NCI-H1092 treated with DMSO at 0.1 percent for 48 hours (cell line): ENCODE data around the gene ATP9B.
"Not testable (repeated sequence)": the region's sequence is repeated elsewhere in the genome, so short reads cannot be mapped to it uniquely, and the experiment has no call there.

ENCODE experiments used
- DNase-seq: peaks from one replicate; lab custom pipeline; 2025; lab: John Stamatoyannopoulos, UW

Gene ATP9B

DNA sequence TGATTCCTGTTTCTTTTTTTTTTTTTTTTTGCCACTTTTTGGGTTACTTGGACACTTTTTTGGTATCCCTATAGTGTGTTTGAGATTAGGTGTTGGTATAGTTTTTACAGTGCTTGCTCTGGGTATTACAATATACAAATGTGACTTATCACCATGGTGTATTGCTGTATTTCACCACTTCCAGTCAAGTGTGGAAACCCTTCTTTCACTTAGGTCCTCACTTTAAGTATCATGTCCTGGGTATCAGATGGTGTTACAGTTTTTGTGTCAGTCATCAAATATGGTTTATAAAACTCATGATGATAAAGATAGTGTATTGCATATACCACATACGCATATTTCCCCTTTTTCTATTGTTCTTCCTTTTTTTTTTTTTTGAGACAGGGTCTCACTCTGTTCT is 1.8 kb downstream of the ATP9B start:
- no peak for DNase-seq

DNA sequence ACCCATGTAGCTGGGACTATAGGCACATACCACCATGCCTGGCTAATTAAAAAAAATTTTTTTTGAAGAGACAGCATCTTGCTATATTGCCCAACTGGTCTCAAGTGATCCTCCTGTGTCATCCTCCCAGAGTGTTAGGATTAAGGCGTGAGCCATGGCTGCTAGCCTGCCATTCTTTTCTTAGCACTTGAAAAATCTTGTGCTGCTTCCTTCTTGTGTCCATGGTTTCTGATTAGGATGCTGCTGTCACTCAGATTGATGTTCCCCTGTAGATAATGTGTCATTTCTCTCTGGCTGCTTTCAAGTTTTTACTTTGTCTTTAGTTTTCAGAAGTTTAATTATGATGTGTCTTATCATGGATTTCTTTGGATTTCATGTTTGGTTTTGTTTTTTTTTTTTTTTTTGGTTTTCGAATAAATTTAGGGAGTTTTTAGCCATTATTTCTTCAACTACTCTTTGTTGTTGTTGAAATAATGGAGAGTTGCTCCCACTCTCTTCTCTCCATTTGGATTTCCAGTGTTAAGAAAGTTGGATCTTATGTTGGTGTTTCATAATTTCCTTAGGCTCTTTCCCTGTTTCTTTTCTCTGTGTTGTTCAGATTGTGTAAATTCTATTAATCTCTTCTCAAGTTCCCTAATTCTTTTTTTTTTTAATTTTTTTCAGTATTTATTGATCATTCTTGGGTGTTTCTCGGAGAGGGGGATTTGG is 2.5 kb downstream of the ATP9B start:
- DNase-seq = no peak

DNA sequence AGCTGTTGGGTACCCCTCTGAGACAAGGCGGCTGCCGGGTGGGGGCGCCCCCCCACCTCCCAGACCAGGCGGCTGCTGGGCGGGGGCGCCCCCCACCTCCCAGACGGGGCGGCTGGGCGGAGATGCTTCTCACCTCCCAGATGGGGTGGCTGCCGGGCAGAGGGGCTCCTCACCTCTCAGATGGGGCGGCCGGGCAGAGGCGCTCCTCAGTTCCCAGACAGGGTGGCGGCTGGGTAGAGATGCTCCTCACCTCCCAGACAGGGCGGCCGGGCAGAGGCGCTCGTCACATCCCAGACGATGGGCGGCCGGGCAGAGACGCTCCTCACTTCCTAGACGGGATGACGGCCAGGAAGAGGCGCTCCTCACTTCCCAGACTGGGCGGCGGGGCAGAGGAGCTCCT is 3.5 kb downstream of the ATP9B start:
- not testable (repeated sequence) for DNase-seq

DNA sequence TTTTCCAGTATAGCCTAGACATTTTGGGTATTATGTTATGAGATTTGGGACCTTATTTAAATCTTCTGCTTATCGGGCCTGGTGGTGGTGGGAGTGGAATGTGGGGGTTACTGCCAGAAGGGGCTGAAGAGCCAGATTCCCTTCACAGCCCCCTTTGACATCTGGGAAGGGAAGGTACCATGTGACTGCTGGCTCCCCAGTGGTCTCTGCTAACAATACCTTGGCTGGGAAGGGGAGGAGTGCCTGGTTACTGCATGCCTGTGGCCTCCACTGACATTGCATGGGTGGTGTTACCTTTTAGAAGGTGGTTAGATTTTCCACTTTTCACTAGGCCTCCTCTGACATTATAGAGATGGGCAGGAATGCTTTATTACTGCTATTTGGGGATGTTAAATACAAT is 8.0 kb downstream of the ATP9B start:
- no peak for DNase-seq

DNA sequence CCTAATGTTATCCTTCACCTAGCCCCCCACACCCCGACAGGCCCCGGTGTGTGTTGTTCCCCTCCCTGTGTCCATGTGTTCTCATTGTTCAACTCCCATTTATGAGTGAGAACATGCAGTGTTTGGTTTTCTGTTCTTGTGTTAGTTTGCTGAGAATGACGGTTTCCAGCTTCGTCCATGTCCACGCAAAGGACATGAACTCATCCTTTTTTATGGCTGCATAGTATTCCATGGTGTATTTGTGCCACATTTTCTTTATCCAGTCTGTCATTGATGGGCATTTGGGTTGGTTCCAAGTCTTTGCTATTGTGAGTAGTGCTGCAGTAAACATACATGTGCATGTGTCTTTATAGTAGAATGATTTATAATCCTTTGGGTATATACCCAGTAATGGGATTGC is 9.6 kb downstream of the ATP9B start:
- DNase-seq = not testable (repeated sequence)

DNA sequence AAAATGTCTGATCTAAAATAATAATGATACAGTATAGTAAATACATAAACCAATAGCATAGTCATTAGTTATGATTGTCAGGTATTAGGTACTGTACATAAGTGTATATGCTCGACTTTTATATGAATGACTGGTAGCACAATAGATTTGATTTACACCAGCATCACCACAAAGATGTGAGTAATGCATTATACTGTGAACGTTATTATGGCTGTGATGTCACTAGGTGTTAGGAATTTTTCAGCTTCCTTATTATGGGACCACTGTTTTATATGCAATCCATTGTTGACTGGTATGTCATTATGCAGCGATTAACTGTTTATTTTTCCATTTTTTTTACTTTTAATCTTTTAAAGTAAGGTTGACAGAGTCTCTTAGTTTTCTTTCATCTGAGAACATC is 23.7 kb downstream of the ATP9B start:
- DNase-seq = no peak

DNA sequence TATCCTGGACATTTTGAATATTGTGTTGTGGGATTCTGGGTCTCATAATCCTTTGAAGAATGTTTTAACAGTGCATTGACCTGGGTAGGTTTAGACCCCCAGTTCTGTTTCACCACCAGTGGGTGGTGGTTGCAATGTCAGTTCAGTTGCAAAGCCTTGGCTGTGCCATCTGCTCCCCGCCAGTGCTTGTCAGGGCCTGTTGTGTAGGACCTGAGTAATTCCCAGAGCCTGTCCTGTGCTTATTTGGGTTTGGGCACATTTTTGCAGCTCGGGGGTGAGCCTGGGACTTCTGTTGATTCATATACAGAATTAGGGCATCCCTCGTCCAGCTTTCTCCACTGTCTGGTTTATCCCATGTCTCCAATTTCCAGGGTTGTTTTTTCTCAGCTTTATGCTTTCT is 24.8 kb downstream of the ATP9B start:
- DNase-seq = no peak

DNA sequence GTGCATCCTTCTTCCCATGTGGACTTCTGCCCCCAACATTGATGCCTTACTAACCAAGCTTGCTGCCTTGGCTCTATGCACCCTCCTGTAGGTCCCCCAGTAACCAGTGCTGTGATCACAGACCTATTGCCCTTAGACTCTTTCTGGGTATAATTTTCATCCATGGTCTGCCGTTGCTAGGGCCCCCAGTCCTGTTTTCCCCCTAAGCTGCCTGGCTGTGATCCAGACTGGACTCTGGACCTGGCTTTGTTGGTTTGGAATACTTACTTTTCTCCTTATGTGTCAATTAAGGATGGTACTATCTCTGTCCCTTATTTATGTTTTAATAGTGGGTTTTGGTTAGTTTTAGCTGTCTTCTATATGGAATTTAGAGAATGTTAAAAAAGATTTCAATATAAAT is 26.0 kb downstream of the ATP9B start:
- DNase-seq = no peak

DNA sequence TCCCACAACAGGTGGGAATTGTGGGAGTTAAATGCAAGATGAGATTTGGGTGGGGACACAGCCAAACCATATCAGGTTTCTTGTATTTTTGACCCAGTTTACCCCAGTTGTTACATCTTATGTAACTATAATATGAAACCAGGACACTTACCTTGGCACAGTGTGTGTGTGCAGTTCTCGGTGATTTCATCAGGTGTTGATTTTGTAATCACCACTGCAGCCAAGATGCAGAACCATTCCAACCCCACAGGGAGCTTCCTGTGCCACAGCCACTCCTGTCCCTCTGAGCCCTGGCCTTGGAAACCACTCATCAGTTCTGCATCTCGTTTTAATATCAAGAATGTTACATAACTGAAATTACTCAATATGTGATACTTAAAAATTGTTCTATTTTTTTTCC is 31.8 kb downstream of the ATP9B start:
- no peak for DNase-seq

DNA sequence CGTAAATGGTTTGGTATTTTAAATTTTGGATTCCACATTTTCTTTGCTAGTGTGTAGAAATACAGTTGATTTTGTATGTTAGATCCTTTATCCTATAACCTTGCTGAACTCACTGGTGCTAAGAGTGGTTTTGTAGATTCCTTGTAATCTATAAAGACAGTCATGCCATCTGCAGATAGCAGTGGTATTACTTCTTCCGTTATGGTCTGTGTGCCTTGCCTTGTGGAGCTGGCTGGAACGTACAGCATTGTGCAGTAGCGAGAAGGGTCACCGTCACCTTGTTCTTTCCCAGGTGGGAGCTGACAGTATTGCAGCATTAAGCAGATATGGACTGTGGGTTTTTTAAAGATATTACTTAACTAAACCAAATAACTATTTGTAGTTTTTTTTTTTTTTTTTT is 33.7 kb downstream of the ATP9B start:
- DNase-seq = no peak

DNA sequence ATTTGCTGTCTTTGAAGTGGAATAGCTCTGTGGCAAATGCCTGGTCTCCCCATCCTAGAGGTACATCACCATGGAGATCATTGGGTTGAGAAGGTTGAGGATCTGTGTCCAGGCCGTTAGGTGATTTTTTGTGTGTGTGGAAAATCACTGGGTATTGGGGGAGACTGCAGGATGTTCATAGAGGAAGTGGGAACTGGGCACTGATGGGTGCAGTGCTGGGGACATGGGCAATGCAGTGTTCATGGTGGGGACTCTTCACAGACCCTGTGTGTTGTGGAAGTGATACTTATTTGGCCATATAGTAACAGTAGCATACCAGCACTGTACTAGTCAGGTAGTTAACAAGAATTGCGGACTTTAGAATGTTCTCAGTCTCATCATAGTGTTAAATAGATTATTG is 34.9 kb downstream of the ATP9B start:
- no peak for DNase-seq

DNA sequence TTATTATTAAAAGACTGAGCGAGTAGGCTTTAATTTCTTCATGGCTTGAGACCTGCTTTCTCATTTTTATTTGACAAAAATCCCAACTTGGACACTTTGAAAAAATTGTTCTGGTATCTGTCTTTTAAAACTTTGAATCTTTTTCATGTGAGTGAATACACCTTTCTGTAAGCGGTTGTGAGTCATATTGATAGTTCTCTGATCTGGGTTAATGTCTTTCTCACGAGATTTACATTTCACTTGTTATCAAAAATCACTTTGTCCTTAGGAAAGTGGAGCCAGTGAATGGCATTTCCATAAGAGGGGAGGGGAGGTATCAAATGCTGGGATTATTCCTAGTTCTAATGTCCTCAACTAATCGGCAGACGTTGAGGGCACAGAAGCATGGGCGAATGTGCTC is 36.3 kb downstream of the ATP9B start:
- no peak for DNase-seq

DNA sequence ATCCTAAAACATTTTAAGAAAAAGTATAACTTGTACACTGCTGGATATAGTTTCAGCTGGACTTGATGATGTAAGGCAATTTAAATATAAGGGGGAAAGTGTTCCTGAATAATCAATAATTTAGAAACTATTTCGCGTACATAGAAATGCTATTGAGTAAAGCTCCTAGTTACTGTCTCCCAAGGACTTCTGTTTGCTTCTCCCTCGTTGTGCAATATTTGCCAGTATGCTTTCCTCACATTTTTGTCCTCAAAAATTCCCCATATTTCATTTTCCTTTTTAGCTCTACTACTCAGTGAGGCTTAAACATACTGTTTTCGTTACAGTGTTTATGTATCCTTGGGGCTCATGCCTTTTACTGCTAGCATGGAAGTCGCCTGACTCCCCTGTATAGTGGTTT is 36.9 kb downstream of the ATP9B start:
- DNase-seq = no peak

DNA sequence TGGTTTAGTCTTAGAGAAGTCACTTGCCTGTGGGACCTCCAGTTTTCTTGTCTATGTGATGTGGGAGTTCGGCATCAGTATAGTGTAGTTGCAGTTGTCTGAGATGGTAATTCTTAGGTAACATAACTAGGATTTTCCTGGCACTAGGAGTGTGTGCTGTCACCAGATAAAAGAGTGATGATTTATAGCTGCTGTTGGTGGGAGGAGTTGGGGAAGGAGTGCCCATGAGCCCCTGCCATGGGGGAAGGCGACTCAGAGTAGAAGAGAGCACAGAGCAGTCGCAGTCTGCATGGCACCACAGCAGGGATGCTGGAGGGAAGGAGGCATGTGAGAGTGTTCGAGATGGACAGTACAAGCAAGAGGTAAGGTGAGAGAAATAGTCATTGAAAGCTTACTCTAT is 38.7 kb downstream of the ATP9B start:
- DNase-seq = no peak

DNA sequence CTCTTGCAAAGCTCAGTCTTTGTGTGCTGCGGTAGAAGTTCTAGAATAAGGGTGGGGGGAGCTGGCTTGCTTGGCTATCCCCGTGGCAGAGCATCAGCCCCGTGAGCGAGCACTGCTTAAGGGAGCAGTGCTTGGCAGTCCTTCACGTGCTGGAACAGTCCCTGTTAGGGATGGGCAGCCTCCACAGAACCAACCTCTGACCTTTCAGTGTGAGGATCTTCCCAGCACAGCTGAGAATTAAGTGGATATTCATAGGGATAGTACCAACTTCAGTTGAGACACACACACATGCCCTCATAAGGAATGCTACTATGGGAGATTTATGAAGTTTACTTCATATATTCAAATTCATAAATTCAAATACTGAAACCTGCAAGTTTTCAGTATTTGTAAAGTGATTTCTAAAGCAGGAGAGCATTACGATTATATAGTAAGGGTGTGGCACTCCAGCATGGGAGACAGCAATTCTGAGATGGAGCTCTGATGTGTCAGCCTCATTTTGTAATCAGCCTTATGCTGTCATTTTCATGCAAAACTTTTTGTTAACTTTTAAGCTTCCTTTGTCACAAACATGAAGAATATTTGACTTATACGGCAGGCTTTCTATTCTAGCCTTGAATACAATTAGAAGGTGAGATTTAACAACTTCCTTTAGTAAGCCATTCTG is 39.5 kb downstream of the ATP9B start:
- DNase-seq = no peak

DNA sequence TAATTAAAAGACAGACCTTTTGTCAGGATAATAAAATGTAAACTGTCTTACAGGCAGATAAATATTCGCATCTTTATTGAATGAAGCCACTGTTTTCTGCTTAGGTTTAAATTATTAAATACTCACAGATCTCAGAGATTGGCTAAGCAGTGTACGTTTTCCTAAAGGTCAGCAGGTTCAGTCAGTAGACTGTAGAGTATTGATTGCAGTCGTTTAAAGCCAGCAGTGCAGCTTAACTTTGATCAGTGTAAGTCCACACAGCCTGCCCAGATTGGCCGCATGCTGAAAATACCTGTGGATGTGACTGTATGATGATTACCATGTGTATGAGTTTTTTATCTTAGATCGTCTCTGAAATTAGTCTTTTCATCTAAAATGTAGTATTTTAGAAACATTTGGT is 42.3 kb downstream of the ATP9B start:
- DNase-seq = no peak

DNA sequence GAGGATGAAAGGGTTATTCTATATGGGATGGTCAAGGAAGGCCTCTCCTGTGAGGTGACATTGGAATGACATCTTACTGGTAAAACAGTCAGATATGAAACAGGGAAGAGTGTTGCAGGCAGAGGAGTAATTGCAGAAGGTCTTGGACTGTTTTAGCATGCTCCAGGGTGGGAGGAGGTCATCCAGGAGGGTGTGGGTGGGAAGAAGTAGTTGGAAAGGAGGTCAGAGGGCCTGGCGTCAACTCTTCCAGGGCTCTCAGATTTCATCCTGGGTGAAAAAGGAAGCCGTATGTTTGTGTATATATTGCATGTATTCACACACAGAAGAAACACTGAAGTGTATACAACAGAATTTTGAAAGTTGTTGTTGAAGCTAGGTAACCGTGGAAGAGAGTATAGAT is 48.2 kb downstream of the ATP9B start:
- no peak for DNase-seq

DNA sequence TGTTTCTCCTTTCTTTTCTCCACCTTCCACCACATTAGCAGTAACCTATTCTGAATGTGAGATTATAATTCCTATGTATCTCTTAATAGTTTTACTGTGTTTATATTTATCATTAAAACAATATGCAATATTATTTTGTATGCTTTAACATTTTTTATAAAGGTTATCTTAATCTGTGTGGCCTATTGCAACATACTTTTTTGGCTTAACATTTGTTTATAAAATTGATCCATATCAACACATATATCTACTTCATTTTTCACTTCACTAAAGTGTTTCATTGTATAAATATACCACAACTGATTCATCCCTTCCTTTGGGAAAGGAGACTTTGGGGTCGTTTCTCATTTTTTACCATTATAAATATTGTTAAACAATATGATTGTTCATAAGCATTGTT is 48.6 kb downstream of the ATP9B start:
- DNase-seq = no peak

DNA sequence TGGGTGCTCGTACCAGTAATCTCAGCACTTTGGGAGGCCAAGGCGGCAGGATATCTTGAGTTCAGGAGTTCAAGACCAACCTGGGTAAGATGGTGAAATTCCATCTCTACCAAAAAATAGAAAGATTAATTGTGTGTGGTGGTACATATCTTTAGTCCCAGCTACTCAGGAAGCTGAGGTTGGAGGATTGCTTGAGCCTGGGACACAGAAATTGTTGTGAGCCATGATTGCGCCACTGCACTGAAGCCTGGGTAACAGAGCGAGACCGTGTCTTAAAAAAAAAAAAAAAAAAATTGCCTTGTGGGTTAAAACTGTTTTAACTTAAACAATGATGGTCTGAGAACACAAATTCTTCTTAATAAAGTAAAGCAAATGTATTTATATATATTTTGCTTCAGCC is 49.6 kb downstream of the ATP9B start:
- DNase-seq = no peak

DNA sequence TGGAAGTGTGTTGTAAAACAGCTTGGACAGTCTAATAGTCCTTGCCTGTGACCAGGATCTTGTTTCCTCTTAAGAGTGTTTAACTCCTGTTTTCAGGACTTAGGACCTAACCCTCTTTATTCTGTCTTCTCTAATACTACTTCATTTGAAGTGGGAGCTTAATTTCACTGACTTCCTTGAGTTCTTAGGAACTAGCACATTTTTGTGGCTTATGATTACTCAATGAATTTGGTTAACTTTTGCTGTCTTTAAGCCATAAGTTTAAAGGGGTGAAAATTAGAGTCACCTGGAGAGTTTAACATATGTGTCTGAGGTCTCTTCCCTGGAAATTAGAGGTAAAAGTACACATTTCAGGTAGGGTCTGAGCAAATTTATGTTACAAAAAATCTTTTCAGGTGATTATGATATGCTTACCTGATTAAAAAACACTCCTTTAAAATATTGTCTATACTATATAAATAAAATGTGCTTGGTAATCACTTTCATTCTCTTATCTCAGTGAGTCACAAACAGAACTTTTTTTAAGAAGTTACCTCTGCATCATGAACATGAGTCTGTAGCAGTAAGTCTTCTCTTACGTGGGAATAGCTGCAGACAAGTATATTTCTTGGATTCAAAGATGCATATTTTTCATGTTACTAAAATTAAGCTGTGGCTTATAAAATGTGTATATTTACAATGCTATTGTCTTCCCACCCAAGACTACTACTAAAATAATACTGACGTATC is 52.7 kb downstream of the ATP9B start:
- DNase-seq = no peak

DNA sequence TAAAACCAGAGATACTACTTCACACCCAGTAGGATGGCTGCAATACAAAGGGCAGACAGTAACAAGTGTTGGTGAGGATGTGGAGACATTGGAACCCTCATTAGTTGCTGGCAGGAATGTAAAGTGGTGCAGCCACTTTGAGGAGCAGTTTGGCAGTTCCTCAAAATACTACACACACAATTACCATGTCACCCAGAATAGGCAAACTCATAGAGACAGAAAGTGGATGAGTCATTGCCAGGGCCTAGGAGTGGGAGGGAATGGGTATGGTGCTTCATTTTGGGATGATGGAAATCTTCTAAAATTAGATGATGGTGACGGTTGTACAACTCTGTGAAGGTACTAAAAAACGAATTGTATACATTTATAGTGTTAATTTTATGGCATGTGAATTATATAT is 54.8 kb downstream of the ATP9B start:
- no peak for DNase-seq

DNA sequence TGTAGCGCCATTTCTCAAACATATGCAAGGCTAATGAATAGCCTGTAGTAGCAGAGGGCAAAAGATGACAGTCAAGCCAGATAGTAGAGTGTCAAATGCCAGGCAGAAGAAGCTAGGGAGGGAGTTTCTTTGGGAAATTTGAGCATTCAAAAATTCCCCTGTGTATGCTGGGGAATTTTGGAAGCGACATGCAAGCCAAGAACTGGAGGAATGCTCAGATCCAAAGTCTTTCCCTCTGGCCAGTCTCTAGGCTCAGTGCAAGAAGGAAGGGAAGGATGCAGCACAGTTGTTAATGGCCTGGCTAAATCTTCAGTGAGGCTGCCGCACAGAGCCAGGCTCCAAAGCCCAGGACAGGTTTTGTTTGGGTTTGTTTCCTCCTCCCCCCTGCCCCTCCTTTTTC is 59.9 kb downstream of the ATP9B start:
- DNase-seq = no peak

DNA sequence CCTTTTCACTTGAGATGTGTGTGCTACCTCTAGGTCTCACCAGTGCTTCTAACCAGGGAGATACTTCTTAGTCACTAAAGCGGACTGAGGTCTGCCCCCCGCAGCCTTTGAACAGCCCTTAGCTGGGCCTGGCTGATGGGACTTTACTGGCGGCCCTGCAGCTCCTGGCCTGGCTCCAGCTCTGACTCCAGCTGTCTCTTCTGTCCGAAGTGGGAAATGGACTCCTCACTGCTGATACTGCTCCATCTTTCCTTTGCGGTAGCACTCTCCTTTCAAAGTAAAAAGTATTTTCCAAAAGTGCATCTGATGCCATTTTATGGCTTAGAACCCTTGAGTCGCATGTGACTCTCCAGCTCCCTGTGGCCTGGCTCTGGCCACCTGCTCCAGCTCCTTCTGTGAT is 64.5 kb downstream of the ATP9B start:
- no peak for DNase-seq

DNA sequence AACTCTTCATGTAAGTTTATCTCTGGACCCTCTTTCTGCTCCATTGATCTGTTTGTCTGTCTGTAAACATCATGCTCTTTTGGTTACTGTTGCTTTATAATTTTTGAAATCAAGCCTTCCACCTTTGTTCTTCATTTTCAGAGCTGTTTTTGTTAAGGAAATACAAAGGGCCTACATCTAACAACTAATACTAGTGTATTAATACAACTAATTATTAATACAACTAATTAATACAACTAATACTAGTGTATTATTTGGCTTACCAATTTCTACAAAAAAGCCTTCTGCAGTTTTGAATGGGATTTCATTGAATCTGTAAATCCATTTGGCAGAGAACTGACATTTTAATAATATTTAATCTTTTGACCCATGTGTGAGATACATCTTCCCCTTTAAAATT is 66.7 kb downstream of the ATP9B start:
- DNase-seq = no peak
